Panc1 (cell line): ENCODE measurements around the gene COL4A2.

Experiments used
- POLR2AphosphoS5 ChIP-seq: IDR thresholded peaks from 2 replicates; pipeline ENCODE4 v1.6.1; 2012; ENCODE audit warnings: mild to moderate bottlenecking, low read depth, low read length, moderate library complexity
- SIN3A ChIP-seq: IDR thresholded peaks from 2 replicates; pipeline ENCODE4 v1.6.1; 2012; ENCODE audit warnings: low read depth, mild to moderate bottlenecking, low read length, moderate library complexity, borderline replicate concordance; ENCODE audit not compliant: insufficient read depth
- TF ChIP-seq, protein P1 (sequence below): fragments of 450-650 bp; IDR thresholded peaks from 2 replicates; pipeline ENCODE4 v1.5.1; 2017; ENCODE audit warnings: mild to moderate bottlenecking
- TF ChIP-seq, protein P2 (sequence below), 2 experiments: IDR thresholded peaks; 2 replicates each; pipeline ENCODE4 v1.6.1; 2011 to 2012; ENCODE audit warnings: low read depth in 2 of 2, control low read depth in 1 of 2, low read length in 1 of 2, mild to moderate bottlenecking in 1 of 2, moderate library complexity in 1 of 2; ENCODE audit not compliant: insufficient read depth in 1 of 2

DNA sequence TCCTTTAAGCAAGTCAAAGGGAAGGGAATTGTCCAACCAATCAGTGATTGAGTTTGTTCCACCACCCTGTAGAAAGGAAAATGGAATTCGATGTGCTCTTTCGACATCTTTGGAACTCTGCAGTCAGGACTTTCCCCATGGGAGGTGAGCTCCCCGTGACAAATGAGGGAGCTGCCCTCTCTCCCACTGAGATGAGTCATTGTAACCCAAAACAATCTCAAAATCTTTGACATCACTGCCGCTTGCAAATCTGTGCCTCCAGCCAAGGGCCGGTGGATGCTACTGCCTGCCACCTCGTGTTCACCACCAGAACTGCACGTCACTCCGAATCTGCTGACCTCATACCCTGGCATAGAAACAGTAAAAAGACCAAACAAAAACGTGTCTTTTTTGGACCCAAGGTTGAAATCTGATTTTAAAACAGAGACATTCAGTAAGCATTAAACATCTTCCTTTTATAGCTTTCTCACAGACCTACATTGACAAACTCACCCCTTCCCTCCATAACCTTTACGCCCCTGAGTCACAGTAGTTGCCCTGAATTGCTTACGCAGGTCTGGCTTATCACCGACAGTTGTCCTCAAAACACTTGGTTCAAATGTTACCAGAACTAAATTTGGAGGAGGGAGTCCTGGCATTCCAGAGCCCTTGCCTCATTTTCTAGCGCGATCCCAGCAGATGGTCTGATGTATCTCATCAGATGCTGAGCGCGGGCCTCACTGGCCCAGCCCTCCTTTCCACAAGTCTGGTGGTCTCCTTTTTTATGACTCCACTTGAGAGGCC is 105.2 kb downstream of the COL4A2 start:
- TF ChIP-seq, protein P1, sequence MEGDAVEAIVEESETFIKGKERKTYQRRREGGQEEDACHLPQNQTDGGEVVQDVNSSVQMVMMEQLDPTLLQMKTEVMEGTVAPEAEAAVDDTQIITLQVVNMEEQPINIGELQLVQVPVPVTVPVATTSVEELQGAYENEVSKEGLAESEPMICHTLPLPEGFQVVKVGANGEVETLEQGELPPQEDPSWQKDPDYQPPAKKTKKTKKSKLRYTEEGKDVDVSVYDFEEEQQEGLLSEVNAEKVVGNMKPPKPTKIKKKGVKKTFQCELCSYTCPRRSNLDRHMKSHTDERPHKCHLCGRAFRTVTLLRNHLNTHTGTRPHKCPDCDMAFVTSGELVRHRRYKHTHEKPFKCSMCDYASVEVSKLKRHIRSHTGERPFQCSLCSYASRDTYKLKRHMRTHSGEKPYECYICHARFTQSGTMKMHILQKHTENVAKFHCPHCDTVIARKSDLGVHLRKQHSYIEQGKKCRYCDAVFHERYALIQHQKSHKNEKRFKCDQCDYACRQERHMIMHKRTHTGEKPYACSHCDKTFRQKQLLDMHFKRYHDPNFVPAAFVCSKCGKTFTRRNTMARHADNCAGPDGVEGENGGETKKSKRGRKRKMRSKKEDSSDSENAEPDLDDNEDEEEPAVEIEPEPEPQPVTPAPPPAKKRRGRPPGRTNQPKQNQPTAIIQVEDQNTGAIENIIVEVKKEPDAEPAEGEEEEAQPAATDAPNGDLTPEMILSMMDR = peak; percentile 76
- no peak for TF ChIP-seq POLR2AphosphoS5
- TF ChIP-seq SIN3A = no peak
- TF ChIP-seq, protein P2, sequence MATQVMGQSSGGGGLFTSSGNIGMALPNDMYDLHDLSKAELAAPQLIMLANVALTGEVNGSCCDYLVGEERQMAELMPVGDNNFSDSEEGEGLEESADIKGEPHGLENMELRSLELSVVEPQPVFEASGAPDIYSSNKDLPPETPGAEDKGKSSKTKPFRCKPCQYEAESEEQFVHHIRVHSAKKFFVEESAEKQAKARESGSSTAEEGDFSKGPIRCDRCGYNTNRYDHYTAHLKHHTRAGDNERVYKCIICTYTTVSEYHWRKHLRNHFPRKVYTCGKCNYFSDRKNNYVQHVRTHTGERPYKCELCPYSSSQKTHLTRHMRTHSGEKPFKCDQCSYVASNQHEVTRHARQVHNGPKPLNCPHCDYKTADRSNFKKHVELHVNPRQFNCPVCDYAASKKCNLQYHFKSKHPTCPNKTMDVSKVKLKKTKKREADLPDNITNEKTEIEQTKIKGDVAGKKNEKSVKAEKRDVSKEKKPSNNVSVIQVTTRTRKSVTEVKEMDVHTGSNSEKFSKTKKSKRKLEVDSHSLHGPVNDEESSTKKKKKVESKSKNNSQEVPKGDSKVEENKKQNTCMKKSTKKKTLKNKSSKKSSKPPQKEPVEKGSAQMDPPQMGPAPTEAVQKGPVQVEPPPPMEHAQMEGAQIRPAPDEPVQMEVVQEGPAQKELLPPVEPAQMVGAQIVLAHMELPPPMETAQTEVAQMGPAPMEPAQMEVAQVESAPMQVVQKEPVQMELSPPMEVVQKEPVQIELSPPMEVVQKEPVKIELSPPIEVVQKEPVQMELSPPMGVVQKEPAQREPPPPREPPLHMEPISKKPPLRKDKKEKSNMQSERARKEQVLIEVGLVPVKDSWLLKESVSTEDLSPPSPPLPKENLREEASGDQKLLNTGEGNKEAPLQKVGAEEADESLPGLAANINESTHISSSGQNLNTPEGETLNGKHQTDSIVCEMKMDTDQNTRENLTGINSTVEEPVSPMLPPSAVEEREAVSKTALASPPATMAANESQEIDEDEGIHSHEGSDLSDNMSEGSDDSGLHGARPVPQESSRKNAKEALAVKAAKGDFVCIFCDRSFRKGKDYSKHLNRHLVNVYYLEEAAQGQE (IDR thresholded peaks at IDR 0.05; ENCODE audit: insufficient read depth in 1 of 2, low read depth in 2 of 2, low read length in 1 of 2) = no peak
